ENCODE data around the gene XCR1.
A peak's percentile ranks its signal among the peaks of the same experiment; 100 is the strongest.
"Not testable (repeated sequence)": the region's sequence is repeated elsewhere in the genome, so short reads cannot be mapped to it uniquely, and the experiment has no call there.

The XCR1 gene

DNA sequence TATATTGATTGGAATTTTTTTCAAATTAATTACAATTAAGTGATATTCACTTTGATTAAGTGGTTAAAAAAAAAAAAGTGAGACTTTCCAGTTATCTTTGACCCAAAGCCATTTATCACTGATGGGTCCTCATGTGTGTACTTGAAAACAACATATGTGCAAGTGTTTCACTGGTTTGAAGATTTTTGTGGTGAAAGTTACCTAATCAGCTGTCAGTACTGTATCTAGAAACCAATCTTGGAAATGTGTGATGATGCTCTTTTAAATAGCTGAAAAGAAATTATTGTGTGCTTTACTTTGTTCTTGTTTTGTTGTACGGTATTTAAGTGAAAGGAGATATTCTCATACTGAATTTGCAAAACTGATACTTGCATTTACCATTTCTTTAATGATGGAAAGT lies 11.6 kb upstream of the XCR1 start:
- no peak for DNase-seq (ENCODE audit: low read depth)
- H3K4me3 ChIP-seq (ENCODE audit: low read depth, low read length) = no peak overlapping the region
- TF ChIP-seq, protein P1, sequence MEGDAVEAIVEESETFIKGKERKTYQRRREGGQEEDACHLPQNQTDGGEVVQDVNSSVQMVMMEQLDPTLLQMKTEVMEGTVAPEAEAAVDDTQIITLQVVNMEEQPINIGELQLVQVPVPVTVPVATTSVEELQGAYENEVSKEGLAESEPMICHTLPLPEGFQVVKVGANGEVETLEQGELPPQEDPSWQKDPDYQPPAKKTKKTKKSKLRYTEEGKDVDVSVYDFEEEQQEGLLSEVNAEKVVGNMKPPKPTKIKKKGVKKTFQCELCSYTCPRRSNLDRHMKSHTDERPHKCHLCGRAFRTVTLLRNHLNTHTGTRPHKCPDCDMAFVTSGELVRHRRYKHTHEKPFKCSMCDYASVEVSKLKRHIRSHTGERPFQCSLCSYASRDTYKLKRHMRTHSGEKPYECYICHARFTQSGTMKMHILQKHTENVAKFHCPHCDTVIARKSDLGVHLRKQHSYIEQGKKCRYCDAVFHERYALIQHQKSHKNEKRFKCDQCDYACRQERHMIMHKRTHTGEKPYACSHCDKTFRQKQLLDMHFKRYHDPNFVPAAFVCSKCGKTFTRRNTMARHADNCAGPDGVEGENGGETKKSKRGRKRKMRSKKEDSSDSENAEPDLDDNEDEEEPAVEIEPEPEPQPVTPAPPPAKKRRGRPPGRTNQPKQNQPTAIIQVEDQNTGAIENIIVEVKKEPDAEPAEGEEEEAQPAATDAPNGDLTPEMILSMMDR (IDR thresholded peaks at IDR 0.05; ENCODE audit: insufficient read depth, low read depth, low read length, missing control alignments) = no peak

DNA sequence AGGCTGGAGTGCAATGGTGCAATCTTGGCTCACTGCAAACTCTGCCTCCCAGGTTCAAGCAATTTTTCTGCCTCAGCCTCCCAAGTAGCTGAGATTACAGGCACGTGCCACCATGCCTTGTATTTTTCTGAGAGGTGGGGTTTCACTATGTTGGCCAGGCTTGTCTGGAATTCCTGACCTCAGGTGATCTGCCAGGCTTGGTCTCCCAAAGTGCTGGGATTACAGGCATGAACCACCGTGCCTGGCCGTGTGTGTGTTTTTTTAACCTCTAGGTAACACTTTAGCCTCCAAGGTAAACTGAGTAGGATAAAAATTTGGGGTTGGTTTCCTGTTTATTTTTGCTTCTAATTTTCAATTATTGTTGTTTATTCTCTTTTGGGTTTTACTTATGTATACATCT lies 10.8 kb upstream of the XCR1 start:
- not testable (repeated sequence) for H3K4me3 ChIP-seq (ENCODE audit: low read depth, low read length); DNase-seq (ENCODE audit: low read depth)

DNA sequence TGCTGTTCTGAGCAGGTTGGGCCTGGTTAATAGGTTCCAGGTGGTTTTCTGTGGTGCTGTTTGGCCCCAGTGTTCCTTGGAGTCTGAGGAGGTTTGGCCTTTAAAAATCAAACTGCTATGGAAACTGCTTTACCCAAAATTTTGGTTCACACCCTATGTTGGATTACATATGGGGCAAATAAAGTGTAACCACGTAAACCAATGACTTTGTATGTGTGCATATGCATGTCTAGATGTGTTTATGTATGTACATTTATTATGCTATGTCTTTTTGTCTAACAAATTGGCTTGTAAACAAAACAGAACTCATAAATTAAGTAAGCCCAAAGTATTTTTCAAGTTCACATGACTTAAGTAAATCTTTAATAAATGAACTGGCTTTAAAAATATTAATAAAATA lies 8.9 kb upstream of the XCR1 start:
- no peak for DNase-seq (ENCODE audit: low read depth)
- H3K4me3 ChIP-seq (ENCODE audit: low read depth, low read length) = no peak overlapping the region
- TF ChIP-seq, protein P1 (IDR thresholded peaks at IDR 0.05; ENCODE audit: insufficient read depth, low read depth, low read length, missing control alignments) = no peak

DNA sequence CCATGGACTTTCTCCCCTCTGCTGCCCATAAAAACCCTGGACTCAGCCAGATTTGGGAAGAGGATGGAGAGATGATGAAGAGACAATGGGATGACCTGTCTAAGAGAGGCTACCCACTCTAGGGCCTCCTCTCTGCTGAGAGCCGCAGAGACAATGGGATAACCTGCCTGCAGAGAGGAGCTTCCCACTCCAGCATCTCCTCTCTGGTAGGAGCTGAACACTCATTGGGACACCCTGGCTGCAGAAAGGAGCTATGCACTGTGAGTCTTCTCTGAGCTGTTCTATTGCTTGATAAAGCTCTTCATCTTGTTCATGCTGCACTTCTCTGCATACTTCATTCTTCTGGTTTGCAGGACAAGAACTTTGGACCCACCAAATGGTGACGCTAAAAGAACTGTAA lies 4.5 kb upstream of the XCR1 start:
- H3K4me3 ChIP-seq (ENCODE audit: low read depth, low read length) = no peak overlapping the region
- TF ChIP-seq, protein P1 (IDR thresholded peaks at IDR 0.05; ENCODE audit: insufficient read depth, low read depth, low read length, missing control alignments) = no peak
- no peak for DNase-seq (ENCODE audit: low read depth)

DNA sequence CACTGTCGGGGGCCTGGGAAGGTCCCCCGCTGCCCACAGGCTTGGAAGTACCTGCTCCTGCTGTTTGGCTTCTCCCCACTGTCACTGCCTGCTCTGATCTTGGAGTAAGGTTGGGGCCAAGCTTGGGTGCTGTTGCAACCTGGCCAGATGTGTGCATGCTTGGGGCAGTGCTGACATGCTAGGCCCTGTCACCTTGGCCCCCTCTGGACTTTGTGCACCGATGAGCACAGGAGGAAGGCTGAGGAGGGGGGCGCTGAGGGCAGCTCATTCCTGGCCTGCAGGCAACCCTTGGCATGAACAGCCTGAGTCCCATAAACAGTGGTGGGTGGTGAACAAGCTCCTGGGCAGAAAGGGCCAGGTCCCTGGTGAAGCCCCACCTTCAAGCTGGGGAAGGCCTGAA lies 4.0 kb upstream of the XCR1 start:
- no peak overlapping the region for H3K4me3 ChIP-seq (ENCODE audit: low read depth, low read length)
- no peak for DNase-seq (ENCODE audit: low read depth)
- TF ChIP-seq, protein P1 (IDR thresholded peaks at IDR 0.05; ENCODE audit: insufficient read depth, low read depth, low read length, missing control alignments) = no peak

DNA sequence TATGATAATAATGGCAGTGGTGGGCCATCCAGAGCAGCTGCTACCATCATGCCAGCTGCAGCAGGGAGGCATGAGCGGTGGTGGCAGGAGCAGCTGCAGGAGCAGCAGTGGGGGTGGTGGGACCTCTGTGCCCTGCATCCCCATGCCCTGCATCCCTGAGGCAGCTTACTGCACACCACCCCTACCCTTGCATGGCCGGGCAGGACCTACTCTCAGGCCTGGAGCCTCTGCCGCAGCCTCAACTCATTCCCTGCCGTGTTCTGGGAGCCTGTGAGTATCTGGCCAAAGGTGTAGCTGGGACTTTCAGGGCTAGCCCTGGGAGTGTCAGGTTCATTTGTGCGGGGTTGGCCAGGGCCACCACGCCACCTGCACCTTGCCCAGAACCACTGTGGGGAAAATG lies 3.3 kb upstream of the XCR1 start:
- TF ChIP-seq, protein P1 (IDR thresholded peaks at IDR 0.05; ENCODE audit: insufficient read depth, low read depth, low read length, missing control alignments) = no peak
- no peak overlapping the region for H3K4me3 ChIP-seq (ENCODE audit: low read depth, low read length)
- no peak for DNase-seq (ENCODE audit: low read depth)

DNA sequence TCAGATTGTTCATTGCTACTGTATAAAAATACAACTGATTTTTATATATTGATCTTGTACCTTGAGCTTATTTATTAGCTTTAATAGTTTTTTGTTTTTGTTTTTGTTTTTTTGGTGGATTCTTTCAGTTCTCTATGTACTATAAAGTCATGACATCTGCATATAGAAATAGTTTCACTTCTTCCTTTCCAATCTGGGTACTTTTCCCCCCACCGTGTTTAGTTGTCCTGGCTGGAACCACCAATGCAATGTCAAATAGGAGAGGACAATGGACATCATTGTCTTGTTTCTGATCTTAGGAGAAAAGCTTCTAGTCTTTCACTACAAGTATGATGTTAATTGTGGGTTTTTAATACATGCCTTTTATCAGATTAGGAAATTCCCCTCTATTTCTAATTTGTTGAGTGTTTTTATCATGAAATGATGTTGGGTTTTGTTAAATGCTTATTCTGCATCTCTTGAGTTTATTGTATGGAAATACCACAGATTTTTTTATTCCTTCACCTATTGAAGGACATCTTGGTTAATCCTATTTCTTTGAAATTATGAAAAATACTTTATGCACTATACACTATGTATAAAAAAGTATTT lies 2.8 kb upstream of the XCR1 start:
- H3K4me3 ChIP-seq (ENCODE audit: low read depth, low read length) = no peak overlapping the region
- TF ChIP-seq, protein P1 (IDR thresholded peaks at IDR 0.05; ENCODE audit: insufficient read depth, low read depth, low read length, missing control alignments) = no peak
- DNase-seq (ENCODE audit: low read depth) = peak; percentile 27
